Measurements from ENCODE around the gene TMEM203. TPM values are rescaled to one million over a fixed set of nuclear protein-coding genes. Genes with fewer than 3 reads are reported as not detected.

TMEM203 gene
- total and polyA plus RNA-seq, 10 of the 15 experiments (the other 5 are each of a cell fraction or from before 2014, with no cell fraction given), result 7.2 to 68.1 (median 33.8) TPM

GRCh38 chr9:137168904-137169856 lies 36.3 kb downstream of the TMEM203 start:
- CTCF ChIA-PET, result interaction anchor here (1.1 to 1.4 kb wide), 2 partner anchors 38 to 58 kb away, joined by 3 to 5 read pairs; partner anchors contain the start of gene RNF224
- peak overlapping the region; percentile 60 for H2AFZ ChIP-seq (ENCODE audit: control insufficient read depth, low read depth, low read length)
- H3K9me3 ChIP-seq (replicated peaks; ENCODE audit: control insufficient read depth, insufficient read depth, low read length), result no peaks in the 10 kb centered on the region
- intact Hi-C loops (cut with micrococcal nuclease; ENCODE audit: unreplicated experiment), result no loop called here
- in situ Hi-C loops (cut with MboI), result no loop called here
- WGBS (ENCODE audit: insufficient coverage, insufficient replicate concordance, low lambda C conversion rate, missing lambda C conversion rate), result 3% methylated on average over 66 of the region's 124 CpGs
- POLR2A ChIA-PET, result interaction anchor here (0.5 to 4.4 kb wide), 10 partner anchors 11 to 82 kb away, joined by 3 to 37 read pairs (median 6); partner anchors contain the start of genes ANAPC2, MAN1B1 and SSNA1
- H4K20me1 ChIP-seq (ENCODE audit: control insufficient read depth, insufficient read depth), result no peaks in the 10 kb centered on the region
- H3K4me2 ChIP-seq (ENCODE audit: control insufficient read depth, insufficient read depth), result peak overlapping the region; percentile 82
- H3K4me1 ChIP-seq (ENCODE audit: control insufficient read depth, insufficient read depth, low read length), result peaks cover 8% of the 10 kb centered on the region; the same call in 1 of the 2 replicates
- FAIRE-seq, result no peak
- peaks cover 0 to 8% of the 10 kb centered on the region in 2 experiments; a peak in 3 of 4 replicates for H3K27me3 ChIP-seq (replicated peaks in 1 of 2; ENCODE audit: control insufficient read depth in 2 of 2, insufficient read depth in 2 of 2, low read length in 1 of 2)
- RAD21 ChIA-PET (ENCODE audit: unreplicated experiment), result interaction anchor here (0.8 to 4.3 kb wide), 3 partner anchors 19 to 73 kb away, joined by 3 to 25 read pairs (median 3); no protein-coding TSS in a partner anchor
- H3K4me3 ChIP-seq, result peak overlapping the region; percentile 53; the same call in 1 of the 2 replicates
- H3K27ac ChIP-seq (ENCODE audit: control insufficient read depth, insufficient read depth), result no peak overlapping the region
- DNase-seq (ENCODE audit: low read depth, low spot score), result no peak
- ATAC-seq, result peak; percentile 79
- H3K36me3 ChIP-seq (ENCODE audit: control insufficient read depth in 2 of 2, insufficient read depth in 2 of 2, low read length in 1 of 2), result no peaks in the 10 kb centered on the region
- H3K9ac ChIP-seq (ENCODE audit: control insufficient read depth, insufficient read depth, low read length), result no peak overlapping the region
- H3K79me2 ChIP-seq (ENCODE audit: control insufficient read depth, insufficient read depth, low read length), result no peaks in the 10 kb centered on the region
- SMC1A ChIA-PET (ENCODE audit: uncharacterized antibody, unreplicated experiment), result interaction anchor here (2.7 kb wide), 1 partner anchor 19 kb away, joined by 8 read pairs; no protein-coding TSS in a partner anchor
- no TSS peak for BruUV-seq (replicated peaks)
- TF ChIP-seq EGR1 (IDR thresholded peaks at IDR 0.05; ENCODE audit: borderline replicate concordance in 1 of 2, low read depth in 2 of 2, low read length in 2 of 2), result no peak
- peak; percentile 71; the same call in 1 of the 2 replicates for TF ChIP-seq RB1 (IDR thresholded peaks at IDR 0.05; ENCODE audit: borderline replicate concordance)
- TF ChIP-seq PRDM15 (CRISPR knock-in tag; IDR thresholded peaks at IDR 0.05), result no peak
- TF ChIP-seq CTCF (IDR thresholded peaks at IDR 0.05 in 2 of 3, conservative IDR thresholded peaks at IDR 0.05 in 1 of 3; ENCODE audit: control insufficient read depth in 2 of 3, extremely low read depth in 1 of 3, insufficient read depth in 1 of 3, low read depth in 3 of 3, low read length in 3 of 3), result no peak
- TF ChIP-seq POLR2AphosphoS2 (IDR thresholded peaks at IDR 0.05; ENCODE audit: low read depth, low read length), result no peak
- TF ChIP-seq CBFB (IDR thresholded peaks at IDR 0.05; ENCODE audit: low read depth), result no peak
- no peak for TF ChIP-seq SIX5 (IDR thresholded peaks at IDR 0.05; ENCODE audit: low read depth, low read length, severe bottlenecking)
- no peak for TF ChIP-seq ZBTB4 (CRISPR knock-in tag; IDR thresholded peaks at IDR 0.05)
- no peak for TF ChIP-seq ASH2L (IDR thresholded peaks at IDR 0.05; ENCODE audit: borderline replicate concordance, low read depth)
- TF ChIP-seq CEBPB (IDR thresholded peaks at IDR 0.05; ENCODE audit: borderline replicate concordance in 1 of 2, low read depth in 2 of 2, low read length in 2 of 2), result no peak
- no peak for TF ChIP-seq SIN3A (IDR thresholded peaks at IDR 0.05; ENCODE audit: low read depth, low read length)
- no peak for TF ChIP-seq POLR2AphosphoS5 (IDR thresholded peaks at IDR 0.05; ENCODE audit: low read length)

Measured in GM12878 (cell line).